ENCODE data around the gene TRIM41.

Gene TRIM41

GRCh38 chr5:181237729-181238385 lies 14.8 kb downstream of the TRIM41 start:
- no peak for DNase-seq (ENCODE audit: low read depth)
- TF ChIP-seq CTCF (IDR thresholded peaks at IDR 0.05; ENCODE audit: control insufficient read depth, extremely low read depth, insufficient read depth), result no peak
- H3K4me3 ChIP-seq (ENCODE audit: low read depth, low read length), result no peak overlapping the region

DNA sequence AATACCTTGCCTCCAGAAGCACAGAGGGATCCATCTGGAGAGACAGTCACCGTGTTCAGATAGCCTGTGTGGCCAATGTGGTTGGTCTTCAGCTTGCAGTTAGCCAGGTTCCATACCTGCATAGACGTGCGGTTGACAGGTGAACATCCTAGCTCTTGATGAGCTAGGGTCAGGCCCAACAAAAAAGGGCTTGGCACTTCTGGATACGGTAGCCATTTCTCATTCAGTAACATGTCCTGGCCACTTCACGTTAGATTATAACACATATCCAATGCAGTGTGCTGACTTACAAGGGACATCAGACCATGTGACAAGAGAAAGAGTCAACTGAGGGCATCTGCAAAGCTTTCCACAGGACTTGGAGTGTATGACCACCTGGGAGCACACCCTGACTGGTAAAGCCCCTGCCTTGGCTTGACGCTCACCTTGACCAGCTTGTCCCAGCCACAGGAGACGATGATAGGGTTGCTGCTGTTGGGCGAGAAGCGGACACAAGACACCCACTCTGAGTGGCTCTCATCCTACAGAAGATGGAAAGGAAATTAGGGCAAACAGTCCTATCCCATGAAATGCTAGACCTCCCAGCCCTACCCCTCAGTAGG lies 16.1 kb downstream of the TRIM41 start:
- no peak for TF ChIP-seq CTCF (IDR thresholded peaks at IDR 0.05; ENCODE audit: control insufficient read depth, extremely low read depth, insufficient read depth)
- DNase-seq (ENCODE audit: low read depth), result no peak
- H3K4me3 ChIP-seq (ENCODE audit: low read depth, low read length), result no peak overlapping the region

DNA sequence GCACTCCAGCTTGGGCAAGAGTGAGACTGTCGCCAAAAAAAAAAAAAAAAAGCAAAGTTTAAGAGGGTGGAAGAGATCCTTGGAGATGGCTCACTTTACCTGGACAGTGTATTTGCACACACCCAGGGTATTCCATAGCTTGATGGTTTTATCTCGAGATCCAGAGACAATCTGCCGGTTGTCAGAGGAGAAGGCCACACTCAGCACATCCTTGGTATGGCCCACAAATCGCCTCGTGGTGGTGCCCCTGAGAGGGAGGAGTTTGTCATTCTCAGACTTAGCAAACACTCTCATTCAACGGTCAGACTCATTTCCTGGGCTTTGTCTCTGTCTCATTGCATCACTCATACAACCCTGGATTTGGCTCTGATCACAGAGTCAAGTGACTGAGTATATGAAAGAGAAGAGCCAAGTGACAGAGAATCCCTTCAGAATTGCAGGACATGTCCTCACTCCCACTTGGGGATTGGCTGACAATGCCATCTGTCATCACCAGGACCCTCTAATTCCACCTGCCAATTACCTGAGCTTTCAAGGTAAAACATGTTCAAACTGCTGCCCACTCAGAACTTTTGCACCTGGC lies 18.4 kb downstream of the TRIM41 start:
- no peak for TF ChIP-seq CTCF (IDR thresholded peaks at IDR 0.05; ENCODE audit: control insufficient read depth, extremely low read depth, insufficient read depth)
- DNase-seq (ENCODE audit: low read depth), result no peak
- H3K4me3 ChIP-seq (ENCODE audit: low read depth, low read length), result peak overlapping the region; percentile 96

DNA sequence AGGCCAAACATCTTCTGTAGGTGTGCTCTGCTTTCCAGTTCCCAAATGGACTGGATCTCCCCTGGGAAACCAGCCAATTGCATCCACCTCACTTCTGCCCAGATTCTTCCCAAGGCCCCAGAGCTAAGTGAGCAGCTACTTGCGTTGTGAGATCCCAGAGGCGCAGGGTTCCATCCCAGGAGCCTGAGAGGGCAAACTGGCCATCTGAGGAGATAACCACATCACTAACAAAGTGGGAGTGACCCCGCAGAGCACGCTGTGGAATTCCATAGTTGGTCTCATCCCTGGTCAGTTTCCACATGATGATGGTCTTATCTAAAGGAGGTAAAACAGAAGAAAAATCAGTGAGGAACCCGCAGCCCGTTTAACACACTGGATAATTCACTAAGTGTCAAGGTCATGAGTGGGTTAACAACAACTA lies 19.0 kb downstream of the TRIM41 start:
- peak overlapping the region; percentile 96 for H3K4me3 ChIP-seq (ENCODE audit: low read depth, low read length)
- TF ChIP-seq CTCF (IDR thresholded peaks at IDR 0.05; ENCODE audit: control insufficient read depth, extremely low read depth, insufficient read depth), result no peak
- DNase-seq (ENCODE audit: low read depth), result no peak

- DNase-seq (ENCODE audit: low read depth), result no peak
- TF ChIP-seq CTCF (IDR thresholded peaks at IDR 0.05; ENCODE audit: control insufficient read depth, extremely low read depth, insufficient read depth), result no peak
- peak overlapping the region; percentile 96 for H3K4me3 ChIP-seq (ENCODE audit: low read depth, low read length)
These were observed 20.0 kb downstream of the TRIM41 start for GRCh38 chr5:181243018-181243563.

DNA sequence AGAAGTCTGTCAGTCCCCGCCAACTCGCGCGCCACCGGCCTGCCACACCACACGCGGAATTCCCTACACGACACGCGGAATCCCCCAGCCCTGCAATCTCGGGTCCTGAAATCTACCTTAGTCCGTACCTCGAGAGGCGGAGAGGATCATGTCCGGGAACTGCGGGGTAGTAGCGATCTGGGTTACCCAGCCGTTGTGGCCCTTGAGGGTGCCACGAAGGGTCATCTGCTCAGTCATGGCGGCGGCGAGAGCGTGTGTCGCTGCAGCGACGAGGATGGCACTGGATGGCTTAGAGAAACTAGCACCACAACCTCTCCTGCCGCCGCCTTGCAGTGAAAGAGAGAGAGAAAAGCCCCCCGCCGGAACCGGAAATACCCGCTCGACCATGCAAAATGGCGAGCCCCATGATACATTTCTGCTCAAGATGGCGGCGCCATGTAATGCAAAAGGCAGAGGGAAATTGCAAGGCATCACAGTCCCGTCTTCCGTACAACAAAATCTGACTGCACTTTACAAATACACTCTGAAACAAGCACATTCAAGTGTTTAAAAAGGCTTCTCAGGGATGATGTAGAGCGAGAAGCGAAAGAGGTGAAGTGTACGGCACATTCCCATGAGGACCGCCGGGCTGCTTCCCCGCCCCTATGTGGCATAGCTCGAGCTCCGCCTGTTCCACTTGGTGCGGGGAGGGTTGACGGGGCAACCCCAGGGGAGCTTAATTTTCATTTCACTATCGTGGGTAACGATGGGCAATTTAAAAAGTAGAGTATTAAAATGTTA lies 20.7 kb downstream of the TRIM41 start, which contains the start of gene RACK1:
RACK1 (minus strand) TSS at position 343 of the 780 bp plus-strand sequence; CDS start at position 237, 106 bp downstream.
- peak within 1 kb of the TSS; percentile 96 for H3K4me3 ChIP-seq (ENCODE audit: low read depth, low read length)
- TF ChIP-seq CTCF (IDR thresholded peaks at IDR 0.05; ENCODE audit: control insufficient read depth, extremely low read depth, insufficient read depth), result no peak
- DNase-seq (ENCODE audit: low read depth), result peak; percentile 79
